WERI-Rb-1 (cell line): ENCODE measurements around the gene TAF5.

Source experiments
- DNase-seq: peaks from one replicate; pipeline ENCODE4 v3.0.0-alpha.2; 2020
- H3K27ac ChIP-seq: fragments of 250-450 bp; sonication (Bioruptor Pico); 2 replicates; pipeline ENCODE4 v1.5.1; 2020; ENCODE audit warnings: mild to moderate bottlenecking, moderate library complexity
- H3K27me3 ChIP-seq: fragments of 250-450 bp; sonication (Bioruptor Pico); 2 replicates; pipeline ENCODE4 v1.5.1; 2021; ENCODE audit warnings: mild to moderate bottlenecking, low read depth, moderate library complexity; ENCODE audit not compliant: insufficient read depth, severe bottlenecking
- H3K36me3 ChIP-seq: fragments of 250-450 bp; sonication (Bioruptor Pico); 2 replicates; pipeline ENCODE4 v1.5.1; 2020; ENCODE audit warnings: mild to moderate bottlenecking, moderate library complexity
- H3K4me3 ChIP-seq: 2 replicates; pipeline ENCODE4 v1.5.1; 2011; ENCODE audit warnings: low read depth, mild to moderate bottlenecking, control low read depth, low read length
- H3K9me3 ChIP-seq: fragments of 250-450 bp; sonication (Bioruptor Pico); 2 replicates; pipeline ENCODE4 v1.5.1; 2021; ENCODE audit warnings: mild to moderate bottlenecking, moderate library complexity; ENCODE audit not compliant: severe bottlenecking
- CTCF ChIP-seq: IDR thresholded peaks from 2 replicates; pipeline ENCODE4 v1.5.1; 2011; ENCODE audit warnings: low read depth, mild to moderate bottlenecking, control low read depth, inconsistent platforms, low read length

Gene TAF5

GRCh38 chr10:103428989-103429643, 61.3 kb downstream of the TAF5 start:
- TF ChIP-seq CTCF, result no peak
- Histone ChIP-seq H3K27me3 (no peaks in the 10 kb centered on the region), H3K4me3 (no peak overlapping the region), H3K36me3 (peaks cover 75% of the 10 kb centered on the region), H3K27ac (peak overlapping the region; percentile 83), H3K9me3 (no peaks in the 10 kb centered on the region)
- no peak for DNase-seq

GRCh38 chr10:103429647-103430046, 61.9 kb downstream of the TAF5 start:
- Histone ChIP-seq H3K36me3 (peaks cover 74% of the 10 kb centered on the region), H3K9me3 (no peaks in the 10 kb centered on the region), H3K27me3 (no peaks in the 10 kb centered on the region), H3K4me3 (no peak overlapping the region), H3K27ac (peak overlapping the region; percentile 83)
- no peak for TF ChIP-seq CTCF
- no peak for DNase-seq

- no peaks in the 10 kb centered on the region for H3K27me3 ChIP-seq
- no peak for DNase-seq
- peak overlapping the region; percentile 51 for H3K27ac ChIP-seq
- H3K36me3 ChIP-seq, result peaks cover 68% of the 10 kb centered on the region
- no peak for TF ChIP-seq CTCF
- no peak overlapping the region for H3K4me3 ChIP-seq
- H3K9me3 ChIP-seq, result no peaks in the 10 kb centered on the region
Measured at GRCh38 chr10:103431902-103432301, 64.1 kb downstream of the TAF5 start.

GRCh38 chr10:103433858-103434257, 66.1 kb downstream of the TAF5 start:
- no peak for DNase-seq
- H3K4me3 ChIP-seq, result no peak overlapping the region
- no peak for TF ChIP-seq CTCF
- no peaks in the 10 kb centered on the region for H3K27me3 ChIP-seq
- no peaks in the 10 kb centered on the region for H3K9me3 ChIP-seq
- H3K27ac ChIP-seq, result no peak overlapping the region
- peaks cover 77% of the 10 kb centered on the region for H3K36me3 ChIP-seq
